Liver (tissue), 9 donors: Measurements from ENCODE around the gene PDCD10. TPM values are rescaled to one million over a fixed set of nuclear protein-coding genes. Genes with fewer than 3 reads are reported as not detected.

Experiments
- DNase-seq: peaks from one replicate; pipeline ENCODE4 v3.0.0-alpha.2; 2017; ENCODE audit warnings: low spot score
- H3K27ac ChIP-seq, 2 donors: one replicate each; pipeline ENCODE4 v1.7.0; 2013; ENCODE audit warnings: inconsistent platforms in 2 of 2, low read length in 2 of 2, control low read depth in 1 of 2, low read depth in 1 of 2, mild to moderate bottlenecking in 1 of 2
- H3K27me3 ChIP-seq, 4 donors: one replicate each; pipeline versions ENCODE4 v1.6.1 to v1.7.0; 2013; ENCODE audit warnings: low read length in 3 of 4, inconsistent platforms in 1 of 4, mild to moderate bottlenecking in 1 of 4, moderate library complexity in 1 of 4; ENCODE audit not compliant: control insufficient read depth in 4 of 4, insufficient read depth in 4 of 4
- H3K36me3 ChIP-seq, 4 donors: one replicate each; pipeline versions ENCODE4 v1.6.1 to v1.7.0; 2013; ENCODE audit warnings: low read length in 3 of 4, mild to moderate bottlenecking in 3 of 4, low read depth in 1 of 4, moderate library complexity in 1 of 4; ENCODE audit not compliant: control insufficient read depth in 4 of 4, insufficient read depth in 3 of 4
- H3K4me1 ChIP-seq, 4 donors: one replicate each; pipeline versions ENCODE4 v1.6.1 to v1.7.0; 2013; ENCODE audit warnings: low read length in 3 of 4, mild to moderate bottlenecking in 3 of 4, moderate library complexity in 1 of 4; ENCODE audit not compliant: control insufficient read depth in 4 of 4, insufficient read depth in 4 of 4
- H3K4me3 ChIP-seq, 3 donors: one replicate each; pipeline versions ENCODE4 v1.6.1 to v1.7.0; 2013; ENCODE audit warnings: low read length in 3 of 3, control low read depth in 1 of 3, low read depth in 1 of 3, mild to moderate bottlenecking in 1 of 3
- H3K9ac ChIP-seq, 2 donors: one replicate each; pipeline ENCODE4 v1.7.0; 2013; ENCODE audit warnings: low read length in 2 of 2, mild to moderate bottlenecking in 2 of 2, moderate library complexity in 2 of 2, control low read depth in 1 of 2, low read depth in 1 of 2
- H3K9me3 ChIP-seq, 4 donors: one replicate each; pipeline versions ENCODE4 v1.6.1 to v1.7.0; 2013; ENCODE audit warnings: low read length in 3 of 4; ENCODE audit not compliant: control insufficient read depth in 4 of 4
- EGR1 ChIP-seq, 2 donors: IDR thresholded peaks; 2 replicates each; pipeline ENCODE4 v1.6.1; 2016 to 2018; ENCODE audit warnings: antibody characterized with exemption in 2 of 2, low read depth in 2 of 2
- FOXA1 ChIP-seq: IDR thresholded peaks from 2 replicates; pipeline ENCODE4 v1.6.1; 2016; ENCODE audit warnings: antibody characterized with exemption
- FOXA2 ChIP-seq: IDR thresholded peaks from 2 replicates; pipeline ENCODE4 v1.6.1; 2016; ENCODE audit warnings: antibody characterized with exemption
- GABPA ChIP-seq, 2 donors: IDR thresholded peaks in 1 of 2; conservative IDR thresholded peaks in 1 of 2; 2 replicates each; pipeline ENCODE4 v1.6.1; 2016; ENCODE audit warnings: antibody characterized with exemption in 2 of 2, mild to moderate bottlenecking in 1 of 2, moderate library complexity in 1 of 2
- HNF4A ChIP-seq, 2 donors: conservative IDR thresholded peaks; 2 replicates each; pipeline ENCODE4 v1.6.1; 2016; ENCODE audit warnings: antibody characterized with exemption in 2 of 2, mild to moderate bottlenecking in 2 of 2
- HNF4G ChIP-seq: IDR thresholded peaks from 2 replicates; pipeline ENCODE4 v1.6.1; 2016; ENCODE audit warnings: antibody characterized with exemption
- JUND ChIP-seq, 2 donors: IDR thresholded peaks; 2 replicates each; pipeline ENCODE4 v1.6.1; 2016; ENCODE audit warnings: antibody characterized with exemption in 2 of 2
- NR2F2 ChIP-seq: IDR thresholded peaks from 2 replicates; pipeline ENCODE4 v1.6.1; 2016; ENCODE audit warnings: antibody characterized with exemption
- RAD21 ChIP-seq, 2 donors: IDR thresholded peaks; 2 replicates each; pipeline ENCODE4 v1.6.1; 2016; ENCODE audit warnings: antibody characterized with exemption in 2 of 2, mild to moderate bottlenecking in 2 of 2
- RXRA ChIP-seq, 2 donors: IDR thresholded peaks; 2 replicates each; pipeline ENCODE4 v1.6.1; 2017 to 2018; ENCODE audit warnings: antibody characterized with exemption in 2 of 2, mild to moderate bottlenecking in 1 of 2
- SP1 ChIP-seq: IDR thresholded peaks from 2 replicates; pipeline ENCODE4 v1.6.1; 2018; ENCODE audit warnings: antibody characterized with exemption, mild to moderate bottlenecking
- TAF1 ChIP-seq: conservative IDR thresholded peaks from 2 replicates; pipeline ENCODE4 v1.6.1; 2016; ENCODE audit warnings: antibody characterized with exemption, mild to moderate bottlenecking
- YY1 ChIP-seq: IDR thresholded peaks from 2 replicates; pipeline ENCODE4 v1.6.1; 2016; ENCODE audit warnings: antibody characterized with exemption, mild to moderate bottlenecking
- WGBS: extraction: QIAGEN DNeasy Blood & Tissue Kit; methylation state at CpG from one replicate; pipeline ENCODE4 v1.1.7; 2013; 5-methylcytosine and 5-hydroxymethylcytosine counted together
- polyA plus RNA-seq, 2 donors: library from polyadenylated mRNA; stranded (reverse) in 1 of 2; unstranded in 1 of 2; fragments of 200-250 nt in 1 of 2; fragments of >200 nt in 1 of 2; fragmentation: Nextera tagmentation in 1 of 2; extraction: Ambion mirVana in 1 of 2; gene quantifications; one replicate each; pipeline versions ENCODE4 v1.2.1 to v1.2.3, GENCODE V29; 2013 to 2015
- total RNA-seq, 2 donors: library from RNA; depleted of rRNA; stranded (reverse); fragments of >200 nt; gene quantifications; one replicate each; pipeline ENCODE4 v1.2.3, GENCODE V29; 2014
- TF ChIP-seq, protein P1 (sequence below): IDR thresholded peaks from 2 replicates; pipeline ENCODE4 v1.6.1; 2016; ENCODE audit warnings: antibody characterized with exemption
- TF ChIP-seq, protein P2 (sequence below): IDR thresholded peaks from 2 replicates; pipeline ENCODE4 v1.6.1; 2016; ENCODE audit warnings: antibody characterized with exemption
- TF ChIP-seq, protein P3 (sequence below): IDR thresholded peaks from 2 replicates; pipeline ENCODE4 v1.6.1; 2016; ENCODE audit warnings: antibody characterized with exemption
- TF ChIP-seq, protein P4 (sequence below): fragments of 150-350 bp; IDR thresholded peaks from 2 replicates; pipeline ENCODE4 v1.5.1; 2017; ENCODE audit warnings: improper control_type of control experiment, low read depth, low read length; ENCODE audit not compliant: missing input control
- TF ChIP-seq, protein P5 (sequence below): IDR thresholded peaks from 2 replicates; pipeline ENCODE4 v1.6.1; 2016; ENCODE audit warnings: antibody characterized with exemption, mild to moderate bottlenecking
- donor health status: healthy.
- donor health status: healthy.
- donor health status: healthy.
- donor health status: healthy.
- donor health status: healthy.

The PDCD10 gene
- total and polyA plus RNA-seq, 4 donors: 17.5 to 84.0 (median 22.5) TPM

DNA sequence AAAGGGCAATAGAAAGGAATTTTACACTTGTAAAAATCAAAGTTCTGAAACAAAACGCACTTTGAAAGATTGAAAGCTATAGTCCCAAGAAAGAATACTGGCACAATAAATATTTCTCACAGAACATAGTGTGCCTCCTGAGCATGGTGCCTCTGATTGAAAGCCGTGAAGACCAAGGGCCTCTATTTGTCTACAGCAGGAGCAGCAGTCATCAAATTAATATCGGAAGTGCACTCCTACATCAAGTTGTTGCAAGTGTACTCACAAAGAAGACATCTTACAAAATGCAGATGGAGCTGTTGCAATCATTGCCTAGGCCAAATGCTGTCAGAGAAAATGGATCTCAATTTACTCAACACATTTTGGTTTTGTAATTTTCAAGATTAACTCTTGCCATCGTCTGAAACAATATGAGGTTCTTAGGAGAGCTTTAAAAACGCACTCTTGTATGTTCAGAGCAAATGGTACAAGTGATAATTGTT, 71.7 kb downstream of the PDCD10 start:
- TF ChIP-seq FOXA2 (no peak), SP1 (no peak), RAD21 (IDR thresholded peaks at IDR 0.05) (no peak), TAF1 (no peak)
- WGBS: 90% methylated on average over 5 of the region's 5 CpGs

DNA sequence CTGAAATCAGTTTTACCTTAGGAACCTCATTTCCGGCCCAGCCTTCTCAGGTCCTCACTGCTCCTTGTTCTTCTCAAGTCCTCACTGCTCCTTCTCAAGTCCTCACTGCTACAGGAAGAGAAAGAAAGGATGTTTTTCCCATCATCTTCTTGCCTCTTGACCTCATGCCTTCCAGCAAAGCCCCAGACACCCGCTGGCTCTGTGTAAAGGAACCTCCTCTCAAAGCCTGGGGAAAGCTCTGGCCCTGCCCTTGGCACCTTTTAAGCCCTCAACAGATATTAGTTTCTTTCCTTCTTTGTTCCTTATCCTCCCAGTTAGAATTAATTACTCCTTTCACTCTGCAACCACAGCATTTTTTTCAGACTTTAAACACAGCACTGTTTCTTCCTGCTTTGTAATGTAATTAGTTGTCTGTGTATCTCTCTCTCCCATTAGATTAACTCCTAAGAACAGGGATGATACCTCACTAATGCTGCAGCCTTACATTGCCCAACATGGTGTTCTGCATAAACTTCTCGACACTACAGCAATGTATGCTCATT, 76.9 kb downstream of the PDCD10 start:
- Histone ChIP-seq H3K9ac (no peak overlapping the region), H3K9me3 (no peaks in the 10 kb centered on the region), H3K4me3 (no peak overlapping the region), H3K36me3 (no peaks in the 10 kb centered on the region), H3K27ac (no peak overlapping the region), H3K4me1 (no peaks in the 10 kb centered on the region), H3K27me3 (no peaks in the 10 kb centered on the region)
- DNase-seq: no peak
- TF ChIP-seq JUND (IDR thresholded peaks at IDR 0.05) (no peak), YY1 (no peak), FOXA2 (no peak), RXRA (IDR thresholded peaks at IDR 0.05) (no peak), FOXA1 (no peak), EGR1 (IDR thresholded peaks at IDR 0.05; ENCODE audit: low read depth in 2 of 2) (no peak), SP1 (no peak), GABPA (IDR thresholded peaks at IDR 0.05 in 1 of 2, conservative IDR thresholded peaks at IDR 0.05 in 1 of 2) (no peak), RAD21 (IDR thresholded peaks at IDR 0.05) (no peak), NR2F2 (no peak), HNF4G (no peak), HNF4A (conservative IDR thresholded peaks at IDR 0.05) (no peak), TAF1 (no peak)
- TF ChIP-seq, protein P1, sequence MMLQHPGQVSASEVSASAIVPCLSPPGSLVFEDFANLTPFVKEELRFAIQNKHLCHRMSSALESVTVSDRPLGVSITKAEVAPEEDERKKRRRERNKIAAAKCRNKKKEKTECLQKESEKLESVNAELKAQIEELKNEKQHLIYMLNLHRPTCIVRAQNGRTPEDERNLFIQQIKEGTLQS: no peak
- TF ChIP-seq, protein P2, sequence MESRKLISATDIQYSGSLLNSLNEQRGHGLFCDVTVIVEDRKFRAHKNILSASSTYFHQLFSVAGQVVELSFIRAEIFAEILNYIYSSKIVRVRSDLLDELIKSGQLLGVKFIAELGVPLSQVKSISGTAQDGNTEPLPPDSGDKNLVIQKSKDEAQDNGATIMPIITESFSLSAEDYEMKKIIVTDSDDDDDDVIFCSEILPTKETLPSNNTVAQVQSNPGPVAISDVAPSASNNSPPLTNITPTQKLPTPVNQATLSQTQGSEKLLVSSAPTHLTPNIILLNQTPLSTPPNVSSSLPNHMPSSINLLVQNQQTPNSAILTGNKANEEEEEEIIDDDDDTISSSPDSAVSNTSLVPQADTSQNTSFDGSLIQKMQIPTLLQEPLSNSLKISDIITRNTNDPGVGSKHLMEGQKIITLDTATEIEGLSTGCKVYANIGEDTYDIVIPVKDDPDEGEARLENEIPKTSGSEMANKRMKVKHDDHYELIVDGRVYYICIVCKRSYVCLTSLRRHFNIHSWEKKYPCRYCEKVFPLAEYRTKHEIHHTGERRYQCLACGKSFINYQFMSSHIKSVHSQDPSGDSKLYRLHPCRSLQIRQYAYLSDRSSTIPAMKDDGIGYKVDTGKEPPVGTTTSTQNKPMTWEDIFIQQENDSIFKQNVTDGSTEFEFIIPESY: no peak
- TF ChIP-seq, protein P3, sequence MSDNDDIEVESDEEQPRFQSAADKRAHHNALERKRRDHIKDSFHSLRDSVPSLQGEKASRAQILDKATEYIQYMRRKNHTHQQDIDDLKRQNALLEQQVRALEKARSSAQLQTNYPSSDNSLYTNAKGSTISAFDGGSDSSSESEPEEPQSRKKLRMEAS: no peak
- TF ChIP-seq, protein P4, sequence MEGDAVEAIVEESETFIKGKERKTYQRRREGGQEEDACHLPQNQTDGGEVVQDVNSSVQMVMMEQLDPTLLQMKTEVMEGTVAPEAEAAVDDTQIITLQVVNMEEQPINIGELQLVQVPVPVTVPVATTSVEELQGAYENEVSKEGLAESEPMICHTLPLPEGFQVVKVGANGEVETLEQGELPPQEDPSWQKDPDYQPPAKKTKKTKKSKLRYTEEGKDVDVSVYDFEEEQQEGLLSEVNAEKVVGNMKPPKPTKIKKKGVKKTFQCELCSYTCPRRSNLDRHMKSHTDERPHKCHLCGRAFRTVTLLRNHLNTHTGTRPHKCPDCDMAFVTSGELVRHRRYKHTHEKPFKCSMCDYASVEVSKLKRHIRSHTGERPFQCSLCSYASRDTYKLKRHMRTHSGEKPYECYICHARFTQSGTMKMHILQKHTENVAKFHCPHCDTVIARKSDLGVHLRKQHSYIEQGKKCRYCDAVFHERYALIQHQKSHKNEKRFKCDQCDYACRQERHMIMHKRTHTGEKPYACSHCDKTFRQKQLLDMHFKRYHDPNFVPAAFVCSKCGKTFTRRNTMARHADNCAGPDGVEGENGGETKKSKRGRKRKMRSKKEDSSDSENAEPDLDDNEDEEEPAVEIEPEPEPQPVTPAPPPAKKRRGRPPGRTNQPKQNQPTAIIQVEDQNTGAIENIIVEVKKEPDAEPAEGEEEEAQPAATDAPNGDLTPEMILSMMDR: no peak
- TF ChIP-seq, protein P5, sequence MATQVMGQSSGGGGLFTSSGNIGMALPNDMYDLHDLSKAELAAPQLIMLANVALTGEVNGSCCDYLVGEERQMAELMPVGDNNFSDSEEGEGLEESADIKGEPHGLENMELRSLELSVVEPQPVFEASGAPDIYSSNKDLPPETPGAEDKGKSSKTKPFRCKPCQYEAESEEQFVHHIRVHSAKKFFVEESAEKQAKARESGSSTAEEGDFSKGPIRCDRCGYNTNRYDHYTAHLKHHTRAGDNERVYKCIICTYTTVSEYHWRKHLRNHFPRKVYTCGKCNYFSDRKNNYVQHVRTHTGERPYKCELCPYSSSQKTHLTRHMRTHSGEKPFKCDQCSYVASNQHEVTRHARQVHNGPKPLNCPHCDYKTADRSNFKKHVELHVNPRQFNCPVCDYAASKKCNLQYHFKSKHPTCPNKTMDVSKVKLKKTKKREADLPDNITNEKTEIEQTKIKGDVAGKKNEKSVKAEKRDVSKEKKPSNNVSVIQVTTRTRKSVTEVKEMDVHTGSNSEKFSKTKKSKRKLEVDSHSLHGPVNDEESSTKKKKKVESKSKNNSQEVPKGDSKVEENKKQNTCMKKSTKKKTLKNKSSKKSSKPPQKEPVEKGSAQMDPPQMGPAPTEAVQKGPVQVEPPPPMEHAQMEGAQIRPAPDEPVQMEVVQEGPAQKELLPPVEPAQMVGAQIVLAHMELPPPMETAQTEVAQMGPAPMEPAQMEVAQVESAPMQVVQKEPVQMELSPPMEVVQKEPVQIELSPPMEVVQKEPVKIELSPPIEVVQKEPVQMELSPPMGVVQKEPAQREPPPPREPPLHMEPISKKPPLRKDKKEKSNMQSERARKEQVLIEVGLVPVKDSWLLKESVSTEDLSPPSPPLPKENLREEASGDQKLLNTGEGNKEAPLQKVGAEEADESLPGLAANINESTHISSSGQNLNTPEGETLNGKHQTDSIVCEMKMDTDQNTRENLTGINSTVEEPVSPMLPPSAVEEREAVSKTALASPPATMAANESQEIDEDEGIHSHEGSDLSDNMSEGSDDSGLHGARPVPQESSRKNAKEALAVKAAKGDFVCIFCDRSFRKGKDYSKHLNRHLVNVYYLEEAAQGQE: no peak
- 78% methylated on average over 3 of the region's 3 CpGs for WGBS

More for the DNA sequence above, 71.7 kb downstream of the PDCD10 start:
- H3K4me3 ChIP-seq: no peak overlapping the region
- H3K27ac ChIP-seq: no peak overlapping the region
- no peaks in the 10 kb centered on the region for H3K27me3 ChIP-seq
- no peaks in the 10 kb centered on the region for H3K36me3 ChIP-seq
- no peaks in the 10 kb centered on the region for H3K4me1 ChIP-seq
- no peak for DNase-seq
- H3K9me3 ChIP-seq: no peaks in the 10 kb centered on the region
- H3K9ac ChIP-seq: no peak overlapping the region
